ENCODE measurements around the gene MAML3. TPM values are rescaled to one million over a fixed set of nuclear protein-coding genes. Genes with fewer than 3 reads are reported as not detected.

The MAML3 gene
- total RNA-seq, 1 experiment from 2014 or later = 12.1 TPM

- ChIA-PET POLR2A (no interaction called here), CTCF (interaction anchor here (0.8 kb wide), 1 partner anchor 56 kb away, joined by 3 read pairs; no protein-coding TSS in a partner anchor)
- no TSS peak for BruUV-seq (replicated peaks)
- peaks cover 3% of the 10 kb centered on the region for H3K4me1 Mint-ChIP-seq (ENCODE audit: low read depth, unreplicated experiment)
- no peaks in the 10 kb centered on the region for H3K36me3 Mint-ChIP-seq (ENCODE audit: insufficient read depth, unreplicated experiment)
- H3K27me3 Mint-ChIP-seq (ENCODE audit: insufficient read depth, unreplicated experiment) = no peaks in the 10 kb centered on the region
- Histone ChIP-seq H3K36me3 (ENCODE audit: control insufficient read depth, insufficient read depth, low read length) (no peaks in the 10 kb centered on the region), H3K9me3 (no peaks in the 10 kb centered on the region), H3K4me3 (ENCODE audit: low read depth, low read length) (no peak overlapping the region), H3K27me3 (replicated peaks; ENCODE audit: control insufficient read depth, insufficient read depth, low read length) (no peaks in the 10 kb centered on the region), H3K4me1 (no peaks in the 10 kb centered on the region)
- H3K27ac Mint-ChIP-seq (ENCODE audit: unreplicated experiment) = no peak overlapping the region
- DNase-seq = no peak
- no peaks in the 10 kb centered on the region for H3K9me3 Mint-ChIP-seq (ENCODE audit: unreplicated experiment)
- H3K4me3 Mint-ChIP-seq (ENCODE audit: unreplicated experiment) = no peak overlapping the region
- intact Hi-C loops (cut with micrococcal nuclease; ENCODE audit: unreplicated experiment) = no loop called here
- no peak for TF ChIP-seq CTCF (IDR thresholded peaks at IDR 0.05; ENCODE audit: insufficient read depth in 1 of 2, low read depth in 1 of 2, low read length in 1 of 2, severe bottlenecking in 1 of 2, unreplicated experiment in 1 of 2)
Observed at GRCh38 chr4:139794158-139794954, 359.6 kb downstream of the MAML3 start.

- intact Hi-C loops (cut with micrococcal nuclease; ENCODE audit: unreplicated experiment) = no loop called here
- CTCF ChIA-PET = no interaction called here
- H3K4me1 Mint-ChIP-seq (ENCODE audit: low read depth, unreplicated experiment) = peaks cover 7% of the 10 kb centered on the region
Observed at GRCh38 chr4:139791681-139792080, 362.3 kb downstream of the MAML3 start.

GRCh38 chr4:139790291-139790690, 363.7 kb downstream of the MAML3 start:
- intact Hi-C loops (cut with micrococcal nuclease; ENCODE audit: unreplicated experiment) = no loop called here
- POLR2A ChIA-PET = no interaction called here
- Mint-ChIP-seq H3K4me3 (ENCODE audit: unreplicated experiment) (no peak overlapping the region), H3K9me3 (ENCODE audit: unreplicated experiment) (no peaks in the 10 kb centered on the region), H3K4me1 (ENCODE audit: low read depth, unreplicated experiment) (peaks cover 7% of the 10 kb centered on the region), H3K27ac (ENCODE audit: unreplicated experiment) (no peak overlapping the region), H3K27me3 (ENCODE audit: insufficient read depth, unreplicated experiment) (no peaks in the 10 kb centered on the region), H3K36me3 (ENCODE audit: insufficient read depth, unreplicated experiment) (no peaks in the 10 kb centered on the region)
- TF ChIP-seq CTCF (IDR thresholded peaks at IDR 0.05; ENCODE audit: insufficient read depth in 1 of 2, low read depth in 1 of 2, low read length in 1 of 2, severe bottlenecking in 1 of 2, unreplicated experiment in 1 of 2) = no peak
- Histone ChIP-seq H3K9me3 (no peaks in the 10 kb centered on the region), H3K27me3 (replicated peaks; ENCODE audit: control insufficient read depth, insufficient read depth, low read length) (no peaks in the 10 kb centered on the region), H3K4me3 (ENCODE audit: low read depth, low read length) (no peak overlapping the region), H3K4me1 (no peaks in the 10 kb centered on the region), H3K36me3 (ENCODE audit: control insufficient read depth, insufficient read depth, low read length) (no peaks in the 10 kb centered on the region)
- no TSS peak for BruUV-seq (replicated peaks)
- no peak for DNase-seq
- CTCF ChIA-PET = no interaction called here

More at GRCh38 chr4:139791681-139792080, 362.3 kb downstream of the MAML3 start:
- no TSS peak for BruUV-seq (replicated peaks)
- Histone ChIP-seq H3K9me3 (no peaks in the 10 kb centered on the region), H3K4me1 (no peaks in the 10 kb centered on the region), H3K4me3 (ENCODE audit: low read depth, low read length) (no peak overlapping the region), H3K36me3 (ENCODE audit: control insufficient read depth, insufficient read depth, low read length) (no peaks in the 10 kb centered on the region), H3K27me3 (replicated peaks; ENCODE audit: control insufficient read depth, insufficient read depth, low read length) (no peaks in the 10 kb centered on the region)
- no peak for TF ChIP-seq CTCF (IDR thresholded peaks at IDR 0.05; ENCODE audit: insufficient read depth in 1 of 2, low read depth in 1 of 2, low read length in 1 of 2, severe bottlenecking in 1 of 2, unreplicated experiment in 1 of 2)
- Mint-ChIP-seq H3K4me3 (ENCODE audit: unreplicated experiment) (no peak overlapping the region), H3K27ac (ENCODE audit: unreplicated experiment) (no peak overlapping the region), H3K9me3 (ENCODE audit: unreplicated experiment) (no peaks in the 10 kb centered on the region), H3K27me3 (ENCODE audit: insufficient read depth, unreplicated experiment) (no peaks in the 10 kb centered on the region), H3K36me3 (ENCODE audit: insufficient read depth, unreplicated experiment) (no peaks in the 10 kb centered on the region)
- no peak for DNase-seq
- POLR2A ChIA-PET = no interaction called here

Measured in Caco-2 (cell line).